CD4-positive, alpha-beta T cell (primary cell): ENCODE measurements around the gene ZEB2. TPM values are rescaled to one million over a fixed set of nuclear protein-coding genes. Genes with fewer than 3 reads are reported as not detected.

ENCODE experiments used
- ATAC-seq: fragments of 200-7000 bp; cut with Tn5 transposase; one replicate; pipeline ENCODE4 v1.10.0; 2022; ENCODE audit warnings: mild to moderate bottlenecking; ENCODE audit not compliant: poor library complexity
- CTCF ChIA-PET: fragments of 350-600 bp; sonication (Branson Sonifier 250); formaldehyde crosslinking; loops from one replicate; lab custom pipeline; 2021; ENCODE audit warnings: antibody characterized with exemption, inconsistent platforms; lab: Charles Lee
- POLR2A ChIA-PET: fragments of 350-600 bp; sonication (Branson Sonifier 250); formaldehyde crosslinking; loops from one replicate; lab custom pipeline; 2021; ENCODE audit warnings: antibody characterized with exemption, inconsistent platforms; lab: Charles Lee
- DNase-seq, 14 experiments: peaks; one replicate each; pipeline ENCODE4 v3.0.0-alpha.2; 2013 to 2020; ENCODE audit warnings: mixed read lengths in 2 of 14
- H3K27ac ChIP-seq, 2 donors: one replicate each; pipeline versions ENCODE4 v1.5.1 to v1.7.0; 2013; ENCODE audit warnings: low read length in 2 of 2, low read depth in 1 of 2, mild to moderate bottlenecking in 1 of 2
- H3K27me3 ChIP-seq, 2 experiments: 1 replicate in 1 of 2; 2 replicates in 1 of 2; pipeline versions ENCODE4 v1.6.1 to v1.7.0; 2013; ENCODE audit warnings: low read length in 2 of 2, control low read depth in 1 of 2, mild to moderate bottlenecking in 1 of 2, moderate library complexity in 1 of 2; ENCODE audit not compliant: insufficient read depth in 2 of 2, control insufficient read depth in 1 of 2
- H3K36me3 ChIP-seq: one replicate; pipeline ENCODE4 v1.6.1; 2013; ENCODE audit warnings: low read length, control low read depth; ENCODE audit not compliant: insufficient read depth
- H3K4me1 ChIP-seq: one replicate; pipeline ENCODE4 v1.6.1; 2013; ENCODE audit warnings: low read length, control low read depth; ENCODE audit not compliant: insufficient read depth
- H3K4me3 ChIP-seq: one replicate; pipeline ENCODE4 v1.5.1; 2013; ENCODE audit warnings: mild to moderate bottlenecking, low read length, moderate library complexity
- H3K9me3 ChIP-seq, 2 experiments: 1 replicate in 1 of 2; 2 replicates in 1 of 2; pipeline versions ENCODE4 v1.6.1 to v1.7.0; 2013; ENCODE audit warnings: low read length in 2 of 2, mild to moderate bottlenecking in 2 of 2, control low read depth in 1 of 2, moderate library complexity in 1 of 2; ENCODE audit not compliant: control insufficient read depth in 1 of 2, insufficient read depth in 1 of 2
- H3K27ac Mint-ChIP-seq: one replicate; pipeline ENCODE4 v1.8.0; 2020; ENCODE audit warnings: mixed read lengths
- H3K27me3 Mint-ChIP-seq: one replicate; pipeline ENCODE4 v1.8.0; 2021; ENCODE audit warnings: mixed read lengths
- H3K36me3 Mint-ChIP-seq: one replicate; pipeline ENCODE4 v1.8.0; 2021; ENCODE audit warnings: low read depth, mixed read lengths
- H3K4me1 Mint-ChIP-seq: one replicate; pipeline ENCODE4 v1.8.0; 2021; ENCODE audit warnings: low read depth, mixed read lengths
- H3K4me3 Mint-ChIP-seq: one replicate; pipeline ENCODE4 v1.8.0; 2020; ENCODE audit warnings: mild to moderate bottlenecking, mixed read lengths
- H3K9me3 Mint-ChIP-seq: one replicate; pipeline ENCODE4 v1.8.0; 2020; ENCODE audit warnings: mixed read lengths
- CTCF ChIP-seq: fragments of 200-600 bp; IDR thresholded peaks from one replicate; pipeline ENCODE4 v1.8.0; 2022; ENCODE audit warnings: antibody characterized with exemption, mild to moderate bottlenecking
- intact Hi-C, 2 experiments: fragments of 100-400 bp; cut with DNase I in 1 of 2; cut with micrococcal nuclease in 1 of 2; formaldehyde crosslinking; loops; one replicate each; pipeline versions ENCODE4 v1.15.1 to v1.9.0; 2023 to 2025; cut with DNase I, micrococcal nuclease
- total RNA-seq, 174 experiments: library from RNA in 2 of 174; stranded (reverse) in 2 of 174; gene quantifications; one replicate each; pipeline ENCODE4 v1.2.3 and lab custom pipeline; 2021 to 2026

ZEB2 gene
- total RNA-seq, 2 experiments from 2014 or later: 12.3 to 13.4 TPM

GRCh38 chr2:144426981-144427479, 92.9 kb downstream of the ZEB2 start:
- DNase-seq: no peak
- CTCF ChIA-PET: no interaction called here
- no peaks in the 10 kb centered on the region for H3K36me3 ChIP-seq

GRCh38 chr2:144426355-144426754, 93.6 kb downstream of the ZEB2 start:
- Histone ChIP-seq H3K36me3 (no peaks in the 10 kb centered on the region), H3K27me3 (no peaks in the 10 kb centered on the region), H3K9me3 (no peaks in the 10 kb centered on the region), H3K4me3 (no peak overlapping the region), H3K27ac (no peak overlapping the region), H3K4me1 (no peaks in the 10 kb centered on the region)
- ChIA-PET CTCF (no interaction called here), POLR2A (no interaction called here)
- ATAC-seq: no peak
- Mint-ChIP-seq H3K27ac (no peak overlapping the region), H3K4me3 (no peak overlapping the region), H3K4me1 (no peaks in the 10 kb centered on the region), H3K36me3 (no peaks in the 10 kb centered on the region), H3K27me3 (no peaks in the 10 kb centered on the region), H3K9me3 (no peaks in the 10 kb centered on the region)
- TF ChIP-seq CTCF: no peak
- intact Hi-C loops: no loop called here
- no peak for DNase-seq

More at GRCh38 chr2:144426981-144427479, 92.9 kb downstream of the ZEB2 start:
- POLR2A ChIA-PET: no interaction called here
- no peak for TF ChIP-seq CTCF
- H3K27ac ChIP-seq: no peak overlapping the region
- H3K4me3 ChIP-seq: no peak overlapping the region
- no peaks in the 10 kb centered on the region for H3K36me3 Mint-ChIP-seq
- intact Hi-C loops: no loop called here
- no peak overlapping the region for H3K27ac Mint-ChIP-seq
- H3K27me3 ChIP-seq: no peaks in the 10 kb centered on the region
- H3K9me3 ChIP-seq: no peaks in the 10 kb centered on the region
- no peaks in the 10 kb centered on the region for H3K4me1 Mint-ChIP-seq
- no peaks in the 10 kb centered on the region for H3K27me3 Mint-ChIP-seq
- no peaks in the 10 kb centered on the region for H3K4me1 ChIP-seq
- no peak for ATAC-seq
- H3K4me3 Mint-ChIP-seq: no peak overlapping the region
- no peaks in the 10 kb centered on the region for H3K9me3 Mint-ChIP-seq

GRCh38 chr2:144424559-144425240, 95.2 kb downstream of the ZEB2 start:
- no peaks in the 10 kb centered on the region for H3K9me3 ChIP-seq
- no peak overlapping the region for H3K4me3 ChIP-seq
- Mint-ChIP-seq H3K27ac (no peak overlapping the region), H3K27me3 (no peaks in the 10 kb centered on the region), H3K4me3 (no peak overlapping the region), H3K4me1 (no peaks in the 10 kb centered on the region), H3K36me3 (no peaks in the 10 kb centered on the region), H3K9me3 (no peaks in the 10 kb centered on the region)
- ChIA-PET POLR2A (no interaction called here), CTCF (no interaction called here)
- intact Hi-C loops: no loop called here
- no peak for DNase-seq
- H3K36me3 ChIP-seq: no peaks in the 10 kb centered on the region
- H3K4me1 ChIP-seq: no peaks in the 10 kb centered on the region
- H3K27me3 ChIP-seq: no peaks in the 10 kb centered on the region
- TF ChIP-seq CTCF: no peak
- H3K27ac ChIP-seq: no peak overlapping the region
- no peak for ATAC-seq
